Mucosa of stomach (tissue), 1 donor: ENCODE results near the gene YARS2.
"Not testable (repeated sequence)": the region's sequence is repeated elsewhere in the genome, so short reads cannot be mapped to it uniquely, and the experiment has no call there.

Experiments
- H3K27me3 ChIP-seq: one replicate; pipeline ENCODE4 v1.7.0; 2013; ENCODE audit warnings: mild to moderate bottlenecking, low read length; ENCODE audit not compliant: control insufficient read depth, insufficient read depth
- H3K36me3 ChIP-seq: one replicate; pipeline ENCODE4 v1.7.0; 2013; ENCODE audit warnings: low read length; ENCODE audit not compliant: control insufficient read depth, insufficient read depth
- H3K4me1 ChIP-seq: one replicate; pipeline ENCODE4 v1.7.0; 2013; ENCODE audit warnings: mild to moderate bottlenecking, low read length; ENCODE audit not compliant: control insufficient read depth, insufficient read depth
- H3K4me3 ChIP-seq: one replicate; pipeline ENCODE4 v1.7.0; 2013; ENCODE audit warnings: low read length
- H3K9ac ChIP-seq: one replicate; pipeline ENCODE4 v1.7.0; 2013; ENCODE audit warnings: mild to moderate bottlenecking, low read length, moderate library complexity
- H3K9me3 ChIP-seq: one replicate; pipeline ENCODE4 v1.7.0; 2013; ENCODE audit warnings: mild to moderate bottlenecking, low read length, moderate library complexity; ENCODE audit not compliant: control insufficient read depth
- donor health status: Pancreatic carcinoma.

Gene YARS2

GRCh38 chr12:32742133-32742532 lies 13.6 kb downstream of the YARS2 start:
- no peaks in the 10 kb centered on the region for H3K9me3 ChIP-seq
- peaks cover 6% of the 10 kb centered on the region for H3K36me3 ChIP-seq
- no peak overlapping the region for H3K9ac ChIP-seq
- H3K4me1 ChIP-seq: no peaks in the 10 kb centered on the region
- H3K27me3 ChIP-seq: no peaks in the 10 kb centered on the region
- no peak overlapping the region for H3K4me3 ChIP-seq

- H3K9me3 ChIP-seq: no peaks in the 10 kb centered on the region
- no peaks in the 10 kb centered on the region for H3K27me3 ChIP-seq
- H3K9ac ChIP-seq: no peak overlapping the region
- H3K4me3 ChIP-seq: no peak overlapping the region
- H3K4me1 ChIP-seq: no peaks in the 10 kb centered on the region
- peaks cover 6% of the 10 kb centered on the region for H3K36me3 ChIP-seq
Measured at GRCh38 chr12:32739279-32739678, 16.4 kb downstream of the YARS2 start.

GRCh38 chr12:32737715-32738114 lies 18.0 kb downstream of the YARS2 start:
- H3K4me3 ChIP-seq: no peak overlapping the region
- H3K4me1 ChIP-seq: no peaks in the 10 kb centered on the region
- no peaks in the 10 kb centered on the region for H3K9me3 ChIP-seq
- no peak overlapping the region for H3K9ac ChIP-seq
- H3K36me3 ChIP-seq: peaks cover 6% of the 10 kb centered on the region
- no peaks in the 10 kb centered on the region for H3K27me3 ChIP-seq

- no peaks in the 10 kb centered on the region for H3K27me3 ChIP-seq
- H3K9me3 ChIP-seq: no peaks in the 10 kb centered on the region
- no peak overlapping the region for H3K9ac ChIP-seq
- no peaks in the 10 kb centered on the region for H3K4me1 ChIP-seq
- no peak overlapping the region for H3K4me3 ChIP-seq
- H3K36me3 ChIP-seq: peaks cover 4% of the 10 kb centered on the region
Measured at GRCh38 chr12:32736445-32736844, 19.3 kb downstream of the YARS2 start.

- no peaks in the 10 kb centered on the region for H3K36me3 ChIP-seq
Measured at GRCh38 chr12:32734952-32735351, 20.7 kb downstream of the YARS2 start.

GRCh38 chr12:32727237-32727636 lies 28.5 kb downstream of the YARS2 start:
- Histone ChIP-seq H3K4me3 (no peak overlapping the region), H3K36me3 (no peaks in the 10 kb centered on the region), H3K27me3 (no peaks in the 10 kb centered on the region), H3K9ac (no peak overlapping the region), H3K4me1 (no peaks in the 10 kb centered on the region), H3K9me3 (no peaks in the 10 kb centered on the region)

More at GRCh38 chr12:32734952-32735351, 20.7 kb downstream of the YARS2 start:
- H3K27me3 ChIP-seq: no peaks in the 10 kb centered on the region
- no peaks in the 10 kb centered on the region for H3K9me3 ChIP-seq
- H3K9ac ChIP-seq: no peak overlapping the region
- no peaks in the 10 kb centered on the region for H3K4me1 ChIP-seq
- H3K4me3 ChIP-seq: no peak overlapping the region

- H3K4me3 ChIP-seq: no peak overlapping the region
- H3K9me3 ChIP-seq: no peaks in the 10 kb centered on the region
- H3K9ac ChIP-seq: no peak overlapping the region
- no peaks in the 10 kb centered on the region for H3K27me3 ChIP-seq
- H3K36me3 ChIP-seq: no peaks in the 10 kb centered on the region
- H3K4me1 ChIP-seq: no peaks in the 10 kb centered on the region
Measured at GRCh38 chr12:32726286-32726685, 29.4 kb downstream of the YARS2 start.

- H3K4me3 ChIP-seq, H3K9me3 ChIP-seq, H3K27me3 ChIP-seq, H3K4me1 ChIP-seq, H3K9ac ChIP-seq, H3K36me3 ChIP-seq: not testable (repeated sequence)
Measured at GRCh38 chr12:32725308-32725707, 30.4 kb downstream of the YARS2 start.

- Histone ChIP-seq H3K9ac (no peak overlapping the region), H3K4me1 (no peaks in the 10 kb centered on the region), H3K4me3 (no peak overlapping the region), H3K36me3 (no peaks in the 10 kb centered on the region), H3K27me3 (no peaks in the 10 kb centered on the region), H3K9me3 (no peaks in the 10 kb centered on the region)
Measured at GRCh38 chr12:32718926-32719325, 36.8 kb downstream of the YARS2 start.

- Histone ChIP-seq H3K4me3 (no peak overlapping the region), H3K27me3 (no peaks in the 10 kb centered on the region), H3K9ac (no peak overlapping the region), H3K4me1 (no peaks in the 10 kb centered on the region), H3K9me3 (no peaks in the 10 kb centered on the region), H3K36me3 (no peaks in the 10 kb centered on the region)
Measured at GRCh38 chr12:32714772-32715171, 40.9 kb downstream of the YARS2 start.

- no peaks in the 10 kb centered on the region for H3K4me1 ChIP-seq
- no peaks in the 10 kb centered on the region for H3K9me3 ChIP-seq
- H3K36me3 ChIP-seq: no peaks in the 10 kb centered on the region
- no peak overlapping the region for H3K9ac ChIP-seq
- H3K27me3 ChIP-seq: no peaks in the 10 kb centered on the region
- H3K4me3 ChIP-seq: no peak overlapping the region
Measured at GRCh38 chr12:32708926-32709325, 46.8 kb downstream of the YARS2 start.

- Histone ChIP-seq H3K4me3 (no peak overlapping the region), H3K9me3 (no peaks in the 10 kb centered on the region), H3K36me3 (no peaks in the 10 kb centered on the region)
Measured at GRCh38 chr12:32706335-32707024, 49.2 kb downstream of the YARS2 start.

GRCh38 chr12:32705783-32706182 lies 49.9 kb downstream of the YARS2 start:
- no peaks in the 10 kb centered on the region for H3K36me3 ChIP-seq

More at GRCh38 chr12:32706335-32707024, 49.2 kb downstream of the YARS2 start:
- no peaks in the 10 kb centered on the region for H3K4me1 ChIP-seq
- no peak overlapping the region for H3K9ac ChIP-seq
- no peaks in the 10 kb centered on the region for H3K27me3 ChIP-seq

More at GRCh38 chr12:32705783-32706182, 49.9 kb downstream of the YARS2 start:
- no peaks in the 10 kb centered on the region for H3K27me3 ChIP-seq
- no peaks in the 10 kb centered on the region for H3K4me1 ChIP-seq
- H3K9ac ChIP-seq: no peak overlapping the region
- no peak overlapping the region for H3K4me3 ChIP-seq
- H3K9me3 ChIP-seq: no peaks in the 10 kb centered on the region
